GM12801 (cell line): Measurements from ENCODE around the gene DNAJC19.

Experiments
- TF ChIP-seq, protein P1 (sequence below): IDR thresholded peaks from one replicate; pipeline ENCODE4 v1.5.1; 2011; ENCODE audit warnings: control low read depth; ENCODE audit not compliant: insufficient read length; ENCODE audit errors: extremely low read depth

Gene DNAJC19

DNA sequence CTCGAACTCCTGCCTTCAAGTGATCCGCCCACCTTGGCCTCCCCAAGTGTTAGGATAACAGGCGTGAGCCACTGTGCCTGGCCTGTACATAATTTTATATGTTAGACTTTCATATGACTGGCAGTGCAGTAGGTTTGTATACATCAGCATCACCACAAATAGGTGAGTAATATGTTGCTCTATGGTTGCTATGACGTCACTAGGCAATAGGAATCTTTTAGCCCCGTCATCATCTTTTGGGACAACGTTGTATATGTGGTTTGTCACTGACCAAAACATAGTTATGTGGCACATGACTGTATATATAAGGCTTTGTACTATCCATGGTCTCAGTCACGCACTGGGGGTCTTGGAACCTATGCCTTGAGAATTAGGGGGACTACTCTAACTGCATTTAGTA, 17.0 kb upstream of the DNAJC19 start:
- TF ChIP-seq, protein P1, sequence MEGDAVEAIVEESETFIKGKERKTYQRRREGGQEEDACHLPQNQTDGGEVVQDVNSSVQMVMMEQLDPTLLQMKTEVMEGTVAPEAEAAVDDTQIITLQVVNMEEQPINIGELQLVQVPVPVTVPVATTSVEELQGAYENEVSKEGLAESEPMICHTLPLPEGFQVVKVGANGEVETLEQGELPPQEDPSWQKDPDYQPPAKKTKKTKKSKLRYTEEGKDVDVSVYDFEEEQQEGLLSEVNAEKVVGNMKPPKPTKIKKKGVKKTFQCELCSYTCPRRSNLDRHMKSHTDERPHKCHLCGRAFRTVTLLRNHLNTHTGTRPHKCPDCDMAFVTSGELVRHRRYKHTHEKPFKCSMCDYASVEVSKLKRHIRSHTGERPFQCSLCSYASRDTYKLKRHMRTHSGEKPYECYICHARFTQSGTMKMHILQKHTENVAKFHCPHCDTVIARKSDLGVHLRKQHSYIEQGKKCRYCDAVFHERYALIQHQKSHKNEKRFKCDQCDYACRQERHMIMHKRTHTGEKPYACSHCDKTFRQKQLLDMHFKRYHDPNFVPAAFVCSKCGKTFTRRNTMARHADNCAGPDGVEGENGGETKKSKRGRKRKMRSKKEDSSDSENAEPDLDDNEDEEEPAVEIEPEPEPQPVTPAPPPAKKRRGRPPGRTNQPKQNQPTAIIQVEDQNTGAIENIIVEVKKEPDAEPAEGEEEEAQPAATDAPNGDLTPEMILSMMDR, result no peak

DNA sequence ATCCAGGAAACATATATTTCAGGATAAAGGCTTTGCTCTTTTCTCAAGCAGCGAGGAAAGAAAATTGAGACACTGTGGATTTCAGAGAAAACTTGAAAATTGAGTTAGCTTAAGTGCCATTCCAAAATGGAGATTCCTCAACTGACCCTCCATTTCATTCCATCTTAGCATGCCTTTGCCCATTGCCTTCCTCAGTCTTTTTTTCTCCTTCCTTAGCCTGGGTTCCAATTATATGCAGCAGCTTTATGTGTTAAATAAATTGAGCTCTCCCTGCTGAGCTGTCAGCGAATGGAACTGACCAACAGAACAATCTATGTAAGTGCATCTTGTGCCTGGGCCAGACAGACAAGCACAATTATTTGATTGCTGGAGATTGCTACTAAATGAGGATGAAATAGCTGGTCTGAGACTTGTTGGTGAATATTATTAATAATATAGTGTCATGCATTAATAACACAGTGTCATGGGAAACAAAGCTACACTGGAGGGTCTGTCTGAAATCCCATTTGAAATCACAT, 6.9 kb upstream of the DNAJC19 start:
- TF ChIP-seq, protein P1, result no peak

GRCh38 chr3:180990505-180990904, 969 bp upstream of the DNAJC19 start:
- TF ChIP-seq, protein P1, result no peak

DNA sequence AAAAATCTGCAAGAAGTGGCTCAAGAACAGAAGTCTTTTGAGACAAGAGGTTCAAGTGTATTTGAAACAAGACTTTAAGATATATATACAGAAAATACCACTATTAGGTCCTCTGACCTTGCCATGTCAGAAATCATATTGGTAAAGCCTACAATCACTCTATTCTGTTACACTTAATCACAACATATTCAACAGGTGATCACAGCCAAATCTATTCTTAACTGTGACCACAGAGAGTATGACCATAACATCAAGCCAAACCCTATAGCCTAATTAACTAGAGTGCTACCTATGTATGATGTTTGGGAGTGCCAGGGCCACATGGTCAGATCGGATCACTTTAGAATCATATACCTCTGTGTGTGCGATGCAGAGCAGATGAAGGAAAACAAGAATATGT, 2.2 kb downstream of the DNAJC19 start:
- TF ChIP-seq, protein P1, result no peak

- TF ChIP-seq, protein P1, result no peak
Observed at GRCh38 chr3:180983136-180983535, 6.4 kb downstream of the DNAJC19 start.

DNA sequence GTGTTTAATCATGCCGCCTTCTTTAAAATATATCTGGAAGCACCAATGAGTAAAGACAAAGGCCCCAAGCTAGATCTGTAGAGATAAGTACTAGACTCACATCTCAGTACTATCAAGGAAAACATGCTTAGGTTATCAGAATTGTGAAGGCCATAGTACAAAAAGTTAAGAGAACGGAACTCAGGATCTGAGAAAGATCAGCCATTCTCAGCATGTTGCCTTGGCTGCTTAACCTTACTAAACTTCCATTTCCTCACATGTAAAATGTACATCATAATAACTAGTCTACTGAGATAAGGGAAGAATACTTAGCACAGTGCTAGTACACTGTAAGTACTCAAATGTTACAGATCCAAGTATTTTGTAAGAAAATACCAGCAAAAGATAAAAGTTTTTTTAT, 7.6 kb downstream of the DNAJC19 start:
- TF ChIP-seq, protein P1, result no peak

DNA sequence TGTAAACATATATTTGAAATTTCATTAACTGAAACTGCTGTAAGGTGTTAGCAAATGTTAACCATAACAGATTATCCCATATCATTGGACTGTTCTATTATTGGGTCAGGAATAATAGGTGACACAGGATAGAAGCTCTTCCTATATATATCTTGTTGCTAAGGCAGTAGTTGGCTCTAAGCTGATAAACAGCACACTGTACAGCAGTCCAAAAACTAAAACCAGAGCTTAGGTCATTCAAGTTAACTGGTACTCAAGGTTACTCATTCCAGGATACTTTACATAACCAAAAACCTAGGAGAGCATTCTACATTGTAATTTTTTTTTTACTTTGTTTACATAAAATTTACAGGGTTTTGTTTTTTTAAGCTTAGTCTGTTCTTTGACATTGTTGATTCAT, 8.9 kb downstream of the DNAJC19 start:
- TF ChIP-seq, protein P1, result no peak

GRCh38 chr3:180979961-180980360, 9.6 kb downstream of the DNAJC19 start:
- TF ChIP-seq, protein P1, result no peak
